ENCODE data around the gene PRIMPOL.
"Not testable (repeated sequence)": the region's sequence is repeated elsewhere in the genome, so short reads cannot be mapped to it uniquely, and the experiment has no call there.

PRIMPOL gene

DNA sequence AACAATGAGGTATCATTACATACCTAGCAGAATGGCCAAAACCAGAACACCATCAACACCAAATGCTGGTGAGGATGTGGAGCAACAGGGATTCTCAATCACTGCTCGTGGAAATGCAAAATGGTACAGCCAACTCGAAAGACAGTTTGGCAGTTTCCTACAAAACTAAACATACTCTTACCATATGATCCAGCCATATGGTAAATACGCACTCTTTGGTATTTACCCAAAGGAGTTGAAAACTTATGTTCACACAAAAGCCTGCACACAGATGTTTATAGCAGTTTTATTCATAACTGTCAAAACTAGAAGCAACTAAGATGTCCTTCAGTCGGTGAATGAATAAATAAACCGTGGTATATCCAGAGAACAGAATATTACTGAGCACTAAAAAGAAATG lies 8.1 kb upstream of the PRIMPOL start:
- Histone ChIP-seq H3K9ac (ENCODE audit: low read length) (no peak overlapping the region), H3K27me3 (ENCODE audit: control insufficient read depth, insufficient read depth, low read length) (no peaks in the 10 kb centered on the region), H3K4me3 (ENCODE audit: low read depth, low read length) (no peak overlapping the region), H3K36me3 (ENCODE audit: control insufficient read depth, insufficient read depth, low read length) (peaks cover 58% of the 10 kb centered on the region), H3K27ac (ENCODE audit: low read depth, low read length) (no peak overlapping the region), H3K4me1 (ENCODE audit: control insufficient read depth, insufficient read depth, low read length) (peaks cover 49% of the 10 kb centered on the region), H3K9me3 (ENCODE audit: control insufficient read depth, insufficient read depth, low read depth, low read length) (no peaks in the 10 kb centered on the region)

DNA sequence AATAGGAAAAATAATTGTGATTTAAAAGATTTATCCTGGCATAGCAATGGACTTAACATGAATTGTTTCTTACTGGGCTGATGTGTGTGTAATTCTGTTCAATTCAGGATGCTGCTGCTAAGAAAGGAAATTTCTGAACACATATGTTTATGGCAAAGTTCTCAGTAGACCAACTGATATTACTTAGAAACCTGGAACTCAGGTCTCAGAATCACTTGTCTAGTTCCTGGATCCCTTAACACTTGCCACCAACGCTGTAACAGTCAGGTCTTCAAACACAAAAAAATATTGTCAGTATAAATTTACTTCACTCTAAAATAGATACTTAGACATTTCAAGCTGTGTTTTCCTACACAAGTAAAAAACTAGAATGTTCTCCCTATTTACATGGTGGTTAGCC lies 5.8 kb upstream of the PRIMPOL start:
- Histone ChIP-seq H3K4me3 (ENCODE audit: low read depth, low read length) (peak overlapping the region; percentile 3; the same call in 1 of the 2 replicates), H3K36me3 (ENCODE audit: control insufficient read depth, insufficient read depth, low read length) (peaks cover 48% of the 10 kb centered on the region), H3K9ac (ENCODE audit: low read length) (peak overlapping the region; percentile 63), H3K9me3 (ENCODE audit: control insufficient read depth, insufficient read depth, low read depth, low read length) (no peaks in the 10 kb centered on the region), H3K4me1 (ENCODE audit: control insufficient read depth, insufficient read depth, low read length) (peaks cover 64% of the 10 kb centered on the region), H3K27ac (ENCODE audit: low read depth, low read length) (peak overlapping the region; percentile 77; the same call in 1 of the 2 replicates), H3K27me3 (ENCODE audit: control insufficient read depth, insufficient read depth, low read length) (no peaks in the 10 kb centered on the region)

DNA sequence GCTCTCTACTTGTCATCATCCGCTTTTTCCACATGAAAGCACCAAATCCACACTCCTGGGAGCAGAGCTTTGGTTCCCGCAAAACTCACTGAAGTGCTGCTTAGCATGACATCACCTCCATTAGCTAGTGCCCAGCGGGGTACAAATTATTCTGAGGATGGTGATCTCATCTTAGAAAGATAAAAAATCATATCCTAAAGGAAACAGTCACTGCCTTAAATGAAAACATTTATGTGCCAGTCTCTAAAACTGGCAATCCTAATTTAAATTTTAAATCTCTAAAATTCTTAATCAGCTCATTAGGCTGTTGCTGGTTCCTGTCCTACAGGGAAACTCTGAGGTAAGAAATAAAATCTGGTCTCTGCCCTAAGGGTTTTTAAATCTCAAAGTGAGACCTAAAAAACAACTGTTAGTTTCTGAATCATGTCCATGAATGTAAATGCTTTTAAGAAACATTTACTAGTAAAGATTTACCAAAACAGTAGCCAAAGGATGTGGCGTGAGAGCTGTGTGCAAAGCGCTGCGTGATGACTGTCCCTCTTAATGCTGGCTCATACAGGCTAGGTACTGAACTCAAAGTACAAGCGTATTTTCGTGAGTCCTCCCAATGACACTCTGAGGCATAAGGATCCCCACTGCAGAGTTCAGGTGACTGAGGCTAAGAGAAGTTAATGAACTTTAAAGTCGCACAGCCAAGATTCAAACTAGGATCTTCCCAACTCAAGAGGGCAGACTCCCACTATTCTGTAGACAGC lies 4.8 kb upstream of the PRIMPOL start:
- Histone ChIP-seq H3K27me3 (ENCODE audit: control insufficient read depth, insufficient read depth, low read length) (no peaks in the 10 kb centered on the region), H3K27ac (ENCODE audit: low read depth, low read length) (peak overlapping the region; percentile 79), H3K4me3 (ENCODE audit: low read depth, low read length) (peak overlapping the region; percentile 25), H3K4me1 (ENCODE audit: control insufficient read depth, insufficient read depth, low read length) (peaks cover 64% of the 10 kb centered on the region), H3K36me3 (ENCODE audit: control insufficient read depth, insufficient read depth, low read length) (peaks cover 41% of the 10 kb centered on the region), H3K9me3 (ENCODE audit: control insufficient read depth, insufficient read depth, low read depth, low read length) (no peaks in the 10 kb centered on the region), H3K9ac (ENCODE audit: low read length) (peak overlapping the region; percentile 82)

DNA sequence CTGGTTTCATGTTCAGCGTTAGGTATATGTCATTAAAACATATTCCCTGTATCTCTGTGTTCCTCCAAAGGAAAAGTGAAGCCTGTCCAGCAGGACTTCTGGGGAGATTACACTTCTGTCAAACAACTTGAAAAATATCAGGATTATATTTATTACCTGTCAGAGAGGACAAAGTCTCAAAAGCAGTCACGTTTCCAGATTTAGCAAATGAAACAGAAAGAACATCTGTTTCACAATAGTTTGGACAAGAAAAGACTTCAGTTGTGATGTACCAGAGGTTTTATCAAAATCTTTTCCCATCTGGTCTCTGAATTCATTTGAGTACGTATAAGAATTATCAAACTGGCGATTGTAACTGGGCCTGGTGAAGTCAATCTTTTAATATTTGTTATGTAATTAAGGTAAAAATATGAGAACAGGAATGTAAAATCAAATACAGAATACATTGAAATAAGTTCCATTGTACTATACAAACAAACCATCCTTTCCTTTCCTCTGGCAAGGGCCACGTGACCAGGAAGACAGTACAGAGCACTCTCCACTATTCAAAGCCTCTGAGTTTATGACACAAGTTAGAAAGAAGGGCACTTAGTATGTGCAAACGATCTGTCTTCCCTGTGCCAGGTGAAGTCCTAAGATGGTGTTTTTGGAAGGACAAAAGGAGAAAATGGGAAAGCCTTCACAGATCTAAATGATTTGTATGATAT lies 3.5 kb upstream of the PRIMPOL start:
- 0 out of 2 replicates have a peak overlapping the region, but pooled peaks have one; percentile 27 for H3K27ac ChIP-seq (ENCODE audit: low read depth, low read length)
- no peaks in the 10 kb centered on the region for H3K27me3 ChIP-seq (ENCODE audit: control insufficient read depth, insufficient read depth, low read length)
- H3K4me3 ChIP-seq (ENCODE audit: low read depth, low read length), result peak overlapping the region; percentile 81; the same call in 1 of the 2 replicates
- no peaks in the 10 kb centered on the region for H3K9me3 ChIP-seq (ENCODE audit: control insufficient read depth, insufficient read depth, low read depth, low read length)
- H3K9ac ChIP-seq (ENCODE audit: low read length), result peak overlapping the region; percentile 2
- H3K36me3 ChIP-seq (ENCODE audit: control insufficient read depth, insufficient read depth, low read length), result peaks cover 35% of the 10 kb centered on the region
- H3K4me1 ChIP-seq (ENCODE audit: control insufficient read depth, insufficient read depth, low read length), result peaks cover 61% of the 10 kb centered on the region

DNA sequence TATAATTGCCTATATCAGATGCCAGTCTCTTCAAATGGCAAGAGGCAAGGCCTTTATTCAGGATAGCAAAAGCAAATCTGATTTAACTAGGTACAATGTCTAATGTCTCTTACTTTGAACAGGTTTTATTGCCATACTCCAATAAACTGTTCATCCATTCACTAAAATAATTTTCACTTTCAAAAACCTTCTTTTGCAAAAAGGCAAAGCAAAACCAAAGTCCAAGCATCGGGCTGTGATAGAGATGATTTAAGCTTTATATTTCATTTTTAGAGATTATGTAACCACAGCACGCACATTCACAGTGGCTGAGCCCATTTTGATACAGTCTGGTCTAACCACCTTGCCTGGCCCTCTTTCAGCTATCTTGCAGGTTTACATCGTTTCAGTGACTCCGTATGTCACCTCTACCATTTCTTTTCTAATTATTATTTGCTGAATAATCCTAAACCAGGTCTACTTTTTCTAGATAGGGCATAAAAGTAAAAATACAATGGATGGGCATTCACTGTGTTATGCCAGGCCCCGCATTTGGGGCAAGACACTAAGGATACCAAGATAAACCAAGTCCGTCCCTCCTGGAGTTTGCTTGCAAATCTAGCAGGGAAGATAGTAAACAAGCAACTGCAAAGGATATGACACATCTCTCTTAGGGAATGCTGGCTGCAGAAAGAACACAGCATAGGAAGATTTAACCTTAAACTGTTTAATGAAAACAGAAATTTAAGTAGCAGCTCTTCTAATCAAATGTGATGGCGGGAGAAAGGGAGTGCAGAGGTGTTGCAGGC lies 2.1 kb upstream of the PRIMPOL start:
- Histone ChIP-seq H3K9me3 (ENCODE audit: control insufficient read depth, insufficient read depth, low read depth, low read length) (no peaks in the 10 kb centered on the region), H3K4me1 (ENCODE audit: control insufficient read depth, insufficient read depth, low read length) (peaks cover 63% of the 10 kb centered on the region), H3K27me3 (ENCODE audit: control insufficient read depth, insufficient read depth, low read length) (no peaks in the 10 kb centered on the region), H3K27ac (ENCODE audit: low read depth, low read length) (no peak overlapping the region; the same call in 1 of the 2 replicates), H3K36me3 (ENCODE audit: control insufficient read depth, insufficient read depth, low read length) (peaks cover 24% of the 10 kb centered on the region), H3K9ac (ENCODE audit: low read length) (peak overlapping the region; percentile 86), H3K4me3 (ENCODE audit: low read depth, low read length) (peak overlapping the region; percentile 81)

- Histone ChIP-seq H3K9ac (ENCODE audit: low read length) (peak overlapping the region; percentile 86), H3K4me1 (ENCODE audit: control insufficient read depth, insufficient read depth, low read length) (peaks cover 58% of the 10 kb centered on the region), H3K27me3 (ENCODE audit: control insufficient read depth, insufficient read depth, low read length) (no peaks in the 10 kb centered on the region), H3K4me3 (ENCODE audit: low read depth, low read length) (peak overlapping the region; percentile 81), H3K36me3 (ENCODE audit: control insufficient read depth, insufficient read depth, low read length) (peaks cover 20% of the 10 kb centered on the region), H3K9me3 (ENCODE audit: control insufficient read depth, insufficient read depth, low read depth, low read length) (no peaks in the 10 kb centered on the region), H3K27ac (ENCODE audit: low read depth, low read length) (peak overlapping the region; percentile 89; the same call in 1 of the 2 replicates)
These were observed 1.6 kb upstream of the PRIMPOL start for GRCh38 chr4:184648054-184648312.

- Histone ChIP-seq H3K27ac (ENCODE audit: low read depth, low read length) (peak overlapping the region; percentile 89; the same call in 1 of the 2 replicates), H3K9me3 (ENCODE audit: control insufficient read depth, insufficient read depth, low read depth, low read length) (no peaks in the 10 kb centered on the region), H3K36me3 (ENCODE audit: control insufficient read depth, insufficient read depth, low read length) (peaks cover 20% of the 10 kb centered on the region), H3K27me3 (ENCODE audit: control insufficient read depth, insufficient read depth, low read length) (no peaks in the 10 kb centered on the region), H3K4me3 (ENCODE audit: low read depth, low read length) (peak overlapping the region; percentile 81), H3K4me1 (ENCODE audit: control insufficient read depth, insufficient read depth, low read length) (peaks cover 58% of the 10 kb centered on the region), H3K9ac (ENCODE audit: low read length) (peak overlapping the region; percentile 86)
These were observed 1.1 kb upstream of the PRIMPOL start for GRCh38 chr4:184648313-184649025.

GRCh38 chr4:184649971-184650855 lies 675 bp downstream of the PRIMPOL start:
- Histone ChIP-seq H3K27me3 (ENCODE audit: control insufficient read depth, insufficient read depth, low read length) (no peaks in the 10 kb centered on the region), H3K4me3 (ENCODE audit: low read depth, low read length) (peak overlapping the region; percentile 62), H3K36me3 (ENCODE audit: control insufficient read depth, insufficient read depth, low read length) (peaks cover 20% of the 10 kb centered on the region), H3K9ac (ENCODE audit: low read length) (peak overlapping the region; percentile 83), H3K9me3 (ENCODE audit: control insufficient read depth, insufficient read depth, low read depth, low read length) (no peaks in the 10 kb centered on the region), H3K27ac (ENCODE audit: low read depth, low read length) (peak overlapping the region; percentile 66; the same call in 1 of the 2 replicates), H3K4me1 (ENCODE audit: control insufficient read depth, insufficient read depth, low read length) (peaks cover 45% of the 10 kb centered on the region)

GRCh38 chr4:184651899-184652298 lies 2.4 kb downstream of the PRIMPOL start:
- no peak overlapping the region for H3K4me3 ChIP-seq (ENCODE audit: low read depth, low read length)
- H3K9me3 ChIP-seq (ENCODE audit: control insufficient read depth, insufficient read depth, low read depth, low read length), result no peaks in the 10 kb centered on the region
- H3K27me3 ChIP-seq (ENCODE audit: control insufficient read depth, insufficient read depth, low read length), result no peaks in the 10 kb centered on the region
- peaks cover 9% of the 10 kb centered on the region; the same call in 1 of the 2 replicates for H3K36me3 ChIP-seq (ENCODE audit: control insufficient read depth, insufficient read depth, low read length)
- H3K4me1 ChIP-seq (ENCODE audit: control insufficient read depth, insufficient read depth, low read length), result peaks cover 35% of the 10 kb centered on the region
- no peak overlapping the region for H3K9ac ChIP-seq (ENCODE audit: low read length)
- H3K27ac ChIP-seq (ENCODE audit: low read depth, low read length), result no peak overlapping the region

- not testable (repeated sequence) for H3K27ac ChIP-seq (ENCODE audit: low read depth, low read length)
These were observed 3.1 kb downstream of the PRIMPOL start for GRCh38 chr4:184652681-184653080.

More at GRCh38 chr4:184652681-184653080, 3.1 kb downstream of the PRIMPOL start:
- H3K4me1 ChIP-seq (ENCODE audit: control insufficient read depth, insufficient read depth, low read length), result peaks cover 27% of the 10 kb centered on the region
- not testable (repeated sequence) for H3K9ac ChIP-seq (ENCODE audit: low read length); H3K9me3 ChIP-seq (ENCODE audit: control insufficient read depth, insufficient read depth, low read depth, low read length); H3K4me3 ChIP-seq (ENCODE audit: low read depth, low read length); H3K27me3 ChIP-seq (ENCODE audit: control insufficient read depth, insufficient read depth, low read length); H3K36me3 ChIP-seq (ENCODE audit: control insufficient read depth, insufficient read depth, low read length)
